Measurements from ENCODE around the gene DDO. TPM values are rescaled to one million over a fixed set of nuclear protein-coding genes. Genes with fewer than 3 reads are reported as not detected.
"Not testable (repeated sequence)": the region's sequence is repeated elsewhere in the genome, so short reads cannot be mapped to it uniquely, and the experiment has no call there.

The DDO gene
- total RNA-seq, 1 experiment from 2014 or later: 0.14 TPM

GRCh38 chr6:110352563-110353262, 62.7 kb downstream of the DDO start:
- Histone ChIP-seq H3K27me3 (no peaks in the 10 kb centered on the region), H3K4me1 (no peaks in the 10 kb centered on the region), H3K27ac (no peak overlapping the region), H3K9me3 (replicated peaks) (no peaks in the 10 kb centered on the region), H3K36me3 (no peaks in the 10 kb centered on the region), H3K4me3 (no peak overlapping the region)
- no peak for DNase-seq

GRCh38 chr6:110351986-110352385, 63.4 kb downstream of the DDO start:
- H3K27ac ChIP-seq: no peak overlapping the region

GRCh38 chr6:110351546-110351945, 63.8 kb downstream of the DDO start:
- H3K36me3 ChIP-seq: no peaks in the 10 kb centered on the region
- H3K27ac ChIP-seq: no peak overlapping the region
- no peaks in the 10 kb centered on the region for H3K27me3 ChIP-seq
- no peaks in the 10 kb centered on the region for H3K4me1 ChIP-seq
- H3K9me3 ChIP-seq (replicated peaks): no peaks in the 10 kb centered on the region
- no peak for DNase-seq
- no peak overlapping the region for H3K4me3 ChIP-seq

More at GRCh38 chr6:110351986-110352385, 63.4 kb downstream of the DDO start:
- no peak for DNase-seq
- Histone ChIP-seq H3K27me3 (no peaks in the 10 kb centered on the region), H3K36me3 (no peaks in the 10 kb centered on the region), H3K4me1 (no peaks in the 10 kb centered on the region), H3K9me3 (replicated peaks) (no peaks in the 10 kb centered on the region), H3K4me3 (no peak overlapping the region)

GRCh38 chr6:110350593-110350992, 64.8 kb downstream of the DDO start:
- not testable (repeated sequence) for H3K36me3 ChIP-seq; H3K4me3 ChIP-seq; DNase-seq; H3K9me3 ChIP-seq (replicated peaks); H3K27me3 ChIP-seq; H3K27ac ChIP-seq; H3K4me1 ChIP-seq

- no peak for DNase-seq
- Histone ChIP-seq H3K9me3 (replicated peaks) (no peaks in the 10 kb centered on the region), H3K4me3 (no peak overlapping the region), H3K27ac (no peak overlapping the region), H3K27me3 (no peaks in the 10 kb centered on the region), H3K36me3 (no peaks in the 10 kb centered on the region), H3K4me1 (no peaks in the 10 kb centered on the region)
Measured at GRCh38 chr6:110348961-110349690, 66.2 kb downstream of the DDO start.

GRCh38 chr6:110345025-110345424, 70.3 kb downstream of the DDO start:
- 0 out of 2 replicates have a peak, but pooled peaks cover 2% of the 10 kb centered on the region for H3K36me3 ChIP-seq
- no peaks in the 10 kb centered on the region for H3K9me3 ChIP-seq (replicated peaks)
- H3K4me3 ChIP-seq: no peak overlapping the region
- no peaks in the 10 kb centered on the region for H3K4me1 ChIP-seq
- no peaks in the 10 kb centered on the region for H3K27me3 ChIP-seq
- DNase-seq: no peak
- no peak overlapping the region for H3K27ac ChIP-seq

- Histone ChIP-seq H3K27me3 (no peaks in the 10 kb centered on the region), H3K4me3 (no peak overlapping the region), H3K27ac (no peak overlapping the region), H3K36me3 (0 out of 2 replicates have a peak, but pooled peaks cover 2% of the 10 kb centered on the region), H3K9me3 (replicated peaks) (no peaks in the 10 kb centered on the region), H3K4me1 (no peaks in the 10 kb centered on the region)
- DNase-seq: no peak
Measured at GRCh38 chr6:110342759-110343158, 72.6 kb downstream of the DDO start.

Other genes starting within 250 kb of the DDO start
- gene WASF1, start 235.9 kb downstream of the DDO start, total RNA-seq (2014; rRNA removed; shearing (Covaris generic)): 34.0 and 34.9 TPM in 2 replicates
- gene CDC40, start 235.1 kb downstream of the DDO start, total RNA-seq (2014; rRNA removed; shearing (Covaris generic)): 21.7 and 23.5 TPM in 2 replicates
- gene METTL24, start 57.2 kb downstream of the DDO start, total RNA-seq (2014; rRNA removed; shearing (Covaris generic)): not detected in 2 replicates
- gene SLC22A16, start 61.0 kb upstream of the DDO start, total RNA-seq (2014; rRNA removed; shearing (Covaris generic)): 0.38 TPM in 1 of 2 replicates, not detected in the other

Measured in SJCRH30 (cell line).